CD4-positive, alpha-beta T cell treated with Interleukin-15 for 1 hour (primary cell): ENCODE measurements around the gene MGLL.

Experiments used
- DNase-seq: peaks from one replicate; pipeline ENCODE4 v3.0.0-alpha.2; 2020

The MGLL gene

GRCh38 chr3:127751782-127752181 is 70.5 kb downstream of the MGLL start:
- DNase-seq = no peak

GRCh38 chr3:127751163-127751621 is 71.1 kb downstream of the MGLL start:
- DNase-seq = no peak

- DNase-seq = peak; percentile 34
Measured at GRCh38 chr3:127750226-127751031, 71.9 kb downstream of the MGLL start.

- no peak for DNase-seq
Measured at GRCh38 chr3:127749787-127750225, 72.5 kb downstream of the MGLL start.

- no peak for DNase-seq
Measured at GRCh38 chr3:127749361-127749760, 73.0 kb downstream of the MGLL start.

GRCh38 chr3:127748754-127749327 is 73.5 kb downstream of the MGLL start:
- DNase-seq = no peak

GRCh38 chr3:127747751-127748521 is 74.4 kb downstream of the MGLL start:
- DNase-seq = no peak

- DNase-seq = no peak
Measured at GRCh38 chr3:127747066-127747465, 75.2 kb downstream of the MGLL start.

GRCh38 chr3:127746400-127747057 is 75.8 kb downstream of the MGLL start:
- DNase-seq = no peak

- no peak for DNase-seq
Measured at GRCh38 chr3:127745656-127746399, 76.5 kb downstream of the MGLL start.

GRCh38 chr3:127744875-127745274 is 77.4 kb downstream of the MGLL start:
- DNase-seq = no peak

GRCh38 chr3:127744253-127744815 is 78.0 kb downstream of the MGLL start:
- DNase-seq = no peak

GRCh38 chr3:127743351-127744252 is 78.7 kb downstream of the MGLL start:
- DNase-seq = no peak

GRCh38 chr3:127742580-127742979 is 79.7 kb downstream of the MGLL start:
- no peak for DNase-seq

GRCh38 chr3:127741690-127742089 is 80.6 kb downstream of the MGLL start:
- no peak for DNase-seq

GRCh38 chr3:127741246-127741645 is 81.1 kb downstream of the MGLL start:
- DNase-seq = no peak

GRCh38 chr3:127740136-127740915 is 82.0 kb downstream of the MGLL start:
- DNase-seq = no peak

GRCh38 chr3:127739347-127740135 is 82.8 kb downstream of the MGLL start:
- no peak for DNase-seq

GRCh38 chr3:127738192-127738840 is 84.0 kb downstream of the MGLL start:
- DNase-seq = no peak
